ENCODE measurements around the gene USP37. TPM values are rescaled to one million over a fixed set of nuclear protein-coding genes. Genes with fewer than 3 reads are reported as not detected.

Gene USP37
- total RNA-seq, 1 donor from 2014 or later, result 9.5 TPM

- H3K4me1 Mint-ChIP-seq (ENCODE audit: low read depth), result peaks cover 3% of the 10 kb centered on the region
- TF ChIP-seq CTCF (IDR thresholded peaks at IDR 0.05), result no peak
Measured at GRCh38 chr2:218448934-218449333, 119.2 kb downstream of the USP37 start.

GRCh38 chr2:218447072-218447471, 121.1 kb downstream of the USP37 start:
- H3K4me3 Mint-ChIP-seq (ENCODE audit: unreplicated experiment), result no peak overlapping the region
- peaks cover 11% of the 10 kb centered on the region for H3K36me3 Mint-ChIP-seq (ENCODE audit: low read depth)
- no peak for TF ChIP-seq CTCF (IDR thresholded peaks at IDR 0.05)
- no peaks in the 10 kb centered on the region for H3K27me3 Mint-ChIP-seq (ENCODE audit: low read depth)
- DNase-seq (ENCODE audit: low spot score), result no peak
- no peaks in the 10 kb centered on the region for H3K9me3 Mint-ChIP-seq (ENCODE audit: low read depth)
- H3K4me1 Mint-ChIP-seq (ENCODE audit: low read depth), result peaks cover 3% of the 10 kb centered on the region
- H3K27ac Mint-ChIP-seq (ENCODE audit: unreplicated experiment), result no peak overlapping the region

More at GRCh38 chr2:218448934-218449333, 119.2 kb downstream of the USP37 start:
- Mint-ChIP-seq H3K36me3 (ENCODE audit: low read depth) (peaks cover 11% of the 10 kb centered on the region), H3K9me3 (ENCODE audit: low read depth) (no peaks in the 10 kb centered on the region), H3K27me3 (ENCODE audit: low read depth) (no peaks in the 10 kb centered on the region), H3K4me3 (ENCODE audit: unreplicated experiment) (no peak overlapping the region), H3K27ac (ENCODE audit: unreplicated experiment) (no peak overlapping the region)
- DNase-seq (ENCODE audit: low spot score), result no peak

- Mint-ChIP-seq H3K4me1 (ENCODE audit: low read depth) (peaks cover 3% of the 10 kb centered on the region), H3K27ac (ENCODE audit: unreplicated experiment) (no peak overlapping the region), H3K36me3 (ENCODE audit: low read depth) (peaks cover 11% of the 10 kb centered on the region), H3K9me3 (ENCODE audit: low read depth) (no peaks in the 10 kb centered on the region), H3K27me3 (ENCODE audit: low read depth) (no peaks in the 10 kb centered on the region), H3K4me3 (ENCODE audit: unreplicated experiment) (no peak overlapping the region)
- DNase-seq (ENCODE audit: low spot score), result no peak
- TF ChIP-seq CTCF (IDR thresholded peaks at IDR 0.05), result no peak
Measured at GRCh38 chr2:218446547-218446946, 121.6 kb downstream of the USP37 start.

- DNase-seq (ENCODE audit: low spot score), result no peak
- Mint-ChIP-seq H3K27me3 (ENCODE audit: low read depth) (no peaks in the 10 kb centered on the region), H3K4me1 (ENCODE audit: low read depth) (peaks cover 3% of the 10 kb centered on the region), H3K27ac (ENCODE audit: unreplicated experiment) (no peak overlapping the region), H3K4me3 (ENCODE audit: unreplicated experiment) (no peak overlapping the region), H3K36me3 (ENCODE audit: low read depth) (peaks cover 11% of the 10 kb centered on the region), H3K9me3 (ENCODE audit: low read depth) (no peaks in the 10 kb centered on the region)
- TF ChIP-seq CTCF (IDR thresholded peaks at IDR 0.05), result no peak
Measured at GRCh38 chr2:218445602-218446001, 122.5 kb downstream of the USP37 start.

GRCh38 chr2:218444692-218445357, 123.3 kb downstream of the USP37 start:
- TF ChIP-seq CTCF (IDR thresholded peaks at IDR 0.05), result no peak
- H3K27me3 Mint-ChIP-seq (ENCODE audit: low read depth), result no peaks in the 10 kb centered on the region
- H3K9me3 Mint-ChIP-seq (ENCODE audit: low read depth), result no peaks in the 10 kb centered on the region
- no peak overlapping the region for H3K4me3 Mint-ChIP-seq (ENCODE audit: unreplicated experiment)
- peaks cover 3% of the 10 kb centered on the region for H3K4me1 Mint-ChIP-seq (ENCODE audit: low read depth)
- H3K27ac Mint-ChIP-seq (ENCODE audit: unreplicated experiment), result no peak overlapping the region
- peaks cover 11% of the 10 kb centered on the region for H3K36me3 Mint-ChIP-seq (ENCODE audit: low read depth)
- DNase-seq (ENCODE audit: low spot score), result no peak
